GM18511 (cell line): Measurements from ENCODE around the gene C16orf90.
"Not testable (repeated sequence)": the region's sequence is repeated elsewhere in the genome, so short reads cannot be mapped to it uniquely, and the experiment has no call there.

Experiments
- ATAC-seq: cut with Tn5 transposase; IDR thresholded peaks from one replicate; pipeline ENCODE4 v1.9.1; 2021; ENCODE audit warnings: mild to moderate bottlenecking, moderate library complexity; ENCODE audit not compliant: unreplicated experiment

Gene C16orf90, protein sequence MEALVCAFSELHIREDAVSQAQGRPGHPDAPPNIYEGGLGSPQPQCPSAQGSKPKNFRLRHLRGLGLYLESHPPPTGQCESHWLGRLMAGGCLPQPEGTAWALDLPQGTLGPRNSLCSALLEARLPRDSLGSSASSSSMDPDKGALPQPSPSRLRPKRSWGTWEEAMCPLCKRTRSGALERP

DNA sequence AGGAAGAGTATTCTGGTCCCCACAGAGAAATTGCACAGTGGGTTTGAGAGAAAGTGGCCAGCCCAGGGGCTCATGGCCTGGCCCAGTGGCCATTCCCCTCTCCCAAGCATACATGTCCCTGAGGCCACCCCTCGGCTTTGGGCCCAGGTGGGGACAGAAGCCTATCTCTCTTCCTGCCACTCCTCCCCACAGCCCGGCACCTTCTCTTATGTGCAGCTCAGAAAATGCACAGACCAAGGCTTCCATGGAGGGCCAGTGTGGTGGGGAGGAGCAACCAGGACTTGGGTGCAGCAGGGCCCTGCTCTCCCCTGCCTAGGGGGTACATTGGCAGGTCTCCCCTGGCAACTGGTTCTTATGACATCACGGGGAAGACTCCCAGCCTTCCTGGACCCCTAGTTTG, at the start of gene C16orf90:
Gene C16orf90, minus strand, starts transcription at position 314 of the 400 bp plus-strand sequence. Its CDS starts 68 bp downstream, at position 246.
- ATAC-seq = no peak

DNA sequence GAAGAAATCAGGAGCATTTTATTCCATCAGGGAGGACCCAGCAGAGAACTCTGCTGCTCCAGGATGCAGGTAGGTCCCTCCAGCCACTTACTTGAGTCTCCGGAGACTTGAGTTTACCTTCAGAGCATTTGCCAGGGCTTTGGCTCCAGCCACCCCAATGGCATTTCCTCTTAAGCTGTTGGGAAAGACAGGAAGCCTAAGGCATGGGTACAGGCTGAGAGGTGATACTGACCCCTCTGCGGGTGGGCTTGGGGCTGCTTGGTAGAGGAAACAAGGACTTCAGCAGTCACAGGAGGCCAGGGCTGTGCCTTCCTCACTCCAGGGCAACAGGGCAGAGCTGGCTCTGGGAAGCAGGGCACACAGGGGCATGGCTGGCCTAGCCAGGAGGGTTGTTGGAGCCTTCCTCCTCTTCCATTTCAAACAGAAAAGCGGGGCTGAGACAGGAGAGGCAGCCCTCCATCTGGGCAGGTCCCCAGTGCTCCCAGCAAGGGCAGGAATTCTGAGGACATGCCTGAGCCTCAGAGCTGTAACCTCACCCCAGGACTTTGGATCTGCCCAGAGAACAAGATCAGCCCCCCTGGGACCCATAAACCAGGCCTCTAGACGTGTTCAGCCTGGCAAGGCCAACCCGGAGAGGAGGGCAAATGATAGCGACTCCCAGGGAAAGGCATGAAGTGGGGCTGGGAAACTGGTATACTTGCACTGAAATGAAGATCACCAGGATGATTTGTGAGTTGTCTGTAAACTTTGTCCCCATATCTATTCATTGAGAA, 47.5 kb upstream of the C16orf90 start:
- ATAC-seq = no peak

DNA sequence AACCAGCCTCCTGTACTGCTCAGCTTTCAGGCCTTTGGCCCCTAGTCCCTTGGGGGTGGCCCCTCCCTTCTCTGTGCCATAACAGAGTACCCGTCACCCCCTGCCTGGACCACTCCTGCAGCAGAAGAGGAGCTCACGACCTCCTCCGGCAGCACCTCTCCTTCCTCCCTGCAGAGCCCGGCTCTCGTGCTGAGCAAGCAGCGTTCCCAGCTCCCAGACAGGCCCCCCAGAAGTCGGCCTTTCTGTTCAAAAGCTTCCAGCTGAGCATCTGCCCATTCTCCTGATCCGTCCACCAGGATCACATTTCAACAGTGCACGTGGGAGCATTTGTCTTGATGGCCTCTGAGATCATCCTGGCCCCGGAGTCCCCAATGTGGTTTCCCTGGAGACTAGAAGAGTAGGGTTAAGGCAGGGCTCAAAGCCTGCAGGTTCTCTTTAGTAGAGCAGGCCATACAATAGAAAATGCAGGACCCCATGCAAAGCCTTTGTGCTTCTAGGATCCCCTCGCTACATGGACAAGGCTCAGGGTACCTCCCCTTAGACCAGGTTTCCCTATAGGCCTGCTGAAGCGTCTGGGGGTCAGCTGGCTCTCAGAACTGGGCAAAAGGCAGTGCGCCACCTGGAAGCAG, 46.4 kb upstream of the C16orf90 start:
- ATAC-seq = no peak

DNA sequence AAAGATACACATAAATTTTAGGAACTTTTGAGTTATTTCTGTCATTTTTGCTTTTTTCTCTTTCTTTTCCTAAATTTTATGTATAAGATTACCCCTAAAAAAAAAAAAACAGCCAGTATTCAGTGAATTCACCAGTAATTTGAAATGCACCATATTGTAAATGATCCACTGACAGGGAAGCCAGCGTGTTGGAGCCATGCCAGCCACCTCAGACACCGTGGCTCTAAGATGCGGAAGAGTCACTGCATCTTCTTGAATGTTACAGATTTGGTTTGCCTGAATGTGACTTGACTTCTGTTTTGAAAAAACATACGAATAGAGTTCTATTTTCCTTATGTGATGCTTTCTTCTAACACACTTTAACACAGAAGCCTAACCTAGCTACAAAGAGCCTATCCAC, 42.9 kb upstream of the C16orf90 start:
- no peak for ATAC-seq

DNA sequence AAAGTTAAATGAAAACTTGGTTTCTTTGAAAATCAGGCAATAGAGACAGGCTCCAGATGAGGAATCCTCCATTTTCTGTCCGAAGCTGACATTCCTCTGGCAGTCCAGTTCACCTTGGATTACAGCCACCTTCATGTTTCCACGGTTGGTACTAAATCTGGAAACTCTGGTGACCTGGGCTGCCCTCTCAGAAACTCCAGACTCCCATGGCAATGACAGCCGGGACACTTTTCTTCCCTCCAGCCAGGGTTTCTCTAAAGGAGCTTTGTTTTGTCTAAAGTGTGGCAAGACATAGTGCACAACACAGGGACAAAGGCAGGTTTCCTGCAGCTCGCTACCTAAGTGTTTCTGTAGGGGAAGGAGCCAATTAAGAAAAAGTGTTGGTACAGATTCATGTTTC, 41.6 kb upstream of the C16orf90 start:
- ATAC-seq = no peak

DNA sequence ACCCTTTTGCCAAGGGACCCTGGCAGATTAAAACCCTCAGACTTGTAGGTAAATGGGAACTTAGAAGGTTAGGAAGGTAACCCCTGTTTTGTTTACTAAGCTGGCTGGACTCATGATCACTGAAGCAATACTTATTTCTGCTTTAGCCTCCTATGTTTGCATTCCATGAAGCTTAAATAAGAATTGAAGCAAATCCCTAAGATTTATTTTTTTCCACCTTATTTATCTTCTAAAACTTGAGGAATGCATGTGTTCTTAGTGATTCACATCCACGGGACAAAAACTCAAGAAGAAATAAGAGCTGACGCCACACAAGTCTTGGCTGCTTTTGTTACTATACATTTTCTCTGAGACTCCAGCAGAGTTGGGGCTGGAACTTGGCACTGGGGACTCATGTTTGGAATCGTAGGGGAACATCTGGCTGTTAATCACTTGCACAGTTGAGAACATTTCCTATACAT, 41.0 kb upstream of the C16orf90 start:
- no peak for ATAC-seq

DNA sequence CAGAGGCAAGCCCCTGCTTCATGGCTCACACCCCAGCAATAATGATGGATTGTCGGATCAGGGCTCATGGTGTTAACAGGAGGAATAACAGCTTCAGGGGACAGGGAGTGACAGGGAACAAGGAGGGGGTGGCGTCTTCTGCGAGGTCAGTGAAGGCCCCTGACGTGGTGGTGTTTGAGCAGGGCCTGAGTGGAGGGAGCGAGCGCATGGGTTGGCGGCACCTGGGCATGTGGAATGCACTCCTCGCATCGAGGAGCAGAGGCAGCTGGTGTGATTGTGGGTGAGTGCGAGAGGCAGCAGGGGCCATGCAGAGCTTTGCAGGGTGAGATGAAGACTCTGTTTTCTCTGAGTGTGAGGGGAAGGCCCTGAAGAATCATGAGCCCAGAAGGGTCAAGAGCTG, 38.8 kb upstream of the C16orf90 start:
- no peak for ATAC-seq

DNA sequence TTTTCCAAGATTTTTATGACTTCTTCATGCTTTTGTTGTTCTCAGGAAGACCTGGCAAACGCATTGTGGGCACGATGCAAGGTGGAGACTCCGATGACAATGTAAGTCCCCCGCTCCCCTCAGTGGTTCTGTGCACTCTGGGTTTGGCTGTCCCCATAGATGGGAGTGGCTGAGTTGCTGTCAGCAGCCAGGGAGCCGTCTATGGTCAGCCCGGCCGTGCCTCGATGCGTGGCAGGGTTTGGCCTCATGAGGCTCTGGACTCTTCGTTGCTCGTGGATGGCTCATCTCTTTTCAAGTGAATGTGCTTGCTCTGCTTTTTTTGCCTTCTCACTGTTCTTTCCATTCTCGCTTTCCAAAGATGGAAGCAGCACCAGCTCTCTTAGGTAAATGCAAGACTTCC, 37.5 kb upstream of the C16orf90 start:
- no peak for ATAC-seq

DNA sequence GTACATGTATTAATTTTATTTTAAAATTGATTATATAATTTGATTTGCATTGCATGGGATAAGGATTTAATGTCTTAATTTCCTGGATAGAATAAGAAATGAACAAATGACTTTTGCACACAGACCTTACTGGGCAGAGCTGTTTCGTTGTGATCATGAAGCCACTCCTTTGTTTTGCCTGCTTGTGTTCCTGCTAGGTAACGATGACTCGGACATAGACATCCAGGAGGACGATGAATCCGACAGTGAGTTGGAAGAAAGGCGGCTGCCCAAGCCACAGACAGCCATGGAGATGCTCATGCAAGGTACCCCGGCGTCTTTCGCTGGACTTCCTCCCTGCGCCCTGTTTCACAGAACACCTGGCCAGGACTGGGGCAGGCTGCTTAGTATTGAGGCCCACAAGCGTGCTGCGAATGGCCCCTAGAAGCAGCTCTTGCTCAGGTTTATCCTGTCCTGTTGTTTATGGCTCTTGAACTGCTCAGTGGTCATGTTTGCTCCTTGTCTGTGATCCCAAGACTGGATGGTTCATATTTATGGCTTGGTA, 35.2 kb upstream of the C16orf90 start:
- no peak for ATAC-seq

DNA sequence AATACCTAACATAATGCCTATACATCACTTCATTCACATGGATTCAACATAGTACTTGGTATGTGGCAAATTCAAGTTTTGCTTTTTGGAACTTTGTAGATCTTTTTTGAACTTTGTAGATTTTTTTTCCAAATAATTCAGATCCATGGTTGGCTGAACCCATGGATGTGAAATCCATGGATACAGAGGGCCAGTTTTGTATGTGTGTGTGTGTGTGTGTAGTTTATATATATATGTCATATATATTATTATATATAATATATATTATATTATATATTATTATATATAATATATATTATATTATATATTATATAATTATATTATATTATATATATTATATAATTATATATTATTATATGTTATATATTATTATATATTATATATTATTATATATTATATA, 33.9 kb upstream of the C16orf90 start:
- no peak for ATAC-seq

DNA sequence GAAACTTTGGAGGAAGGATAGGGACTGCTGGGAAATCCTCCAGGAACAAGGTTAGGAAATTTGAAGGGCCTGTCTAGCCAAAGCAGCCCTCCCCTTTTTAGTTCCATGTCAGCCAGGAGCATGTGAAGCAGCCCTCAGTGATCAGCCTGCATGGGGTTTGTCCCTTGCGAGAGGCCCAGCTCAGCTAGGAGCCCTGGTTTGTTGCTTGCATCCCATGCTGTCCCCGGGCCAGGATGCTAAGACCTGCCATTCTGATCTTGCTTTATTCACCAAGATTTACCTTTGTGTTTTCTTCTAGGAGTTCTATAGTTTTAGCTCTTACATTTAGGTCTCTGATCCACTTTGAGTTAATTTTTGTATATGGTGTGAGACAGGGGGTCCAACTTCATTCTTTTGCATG, 33.1 kb upstream of the C16orf90 start:
- ATAC-seq = no peak

DNA sequence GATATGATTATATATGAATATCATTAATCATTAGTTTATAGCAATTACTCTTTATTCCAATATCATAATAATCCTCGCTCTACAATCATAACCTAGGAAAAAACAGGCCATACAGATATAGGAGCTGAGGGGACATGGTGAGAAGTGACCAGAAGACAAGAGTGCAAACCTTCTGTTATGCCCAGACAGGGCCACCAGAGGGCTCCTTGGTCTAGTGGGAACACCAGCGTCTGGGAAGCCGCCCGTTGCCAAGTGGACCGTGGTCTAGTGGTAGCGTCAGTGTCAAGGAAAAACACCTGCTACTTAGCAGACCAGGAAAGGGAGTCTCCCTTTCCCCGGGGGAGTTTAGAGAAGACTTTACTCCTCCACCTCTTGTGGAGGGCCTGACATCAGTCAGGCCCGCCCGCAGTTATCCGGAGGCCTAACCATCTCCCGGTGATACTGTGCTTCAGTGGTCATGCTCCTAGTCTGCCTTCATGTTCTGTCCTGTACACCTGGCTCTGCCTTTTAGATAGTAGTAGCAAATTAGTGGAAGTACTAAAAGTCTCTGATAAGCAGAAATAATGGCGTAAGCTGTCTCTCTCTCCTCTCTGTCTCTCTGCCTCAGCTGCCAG, 32.0 kb upstream of the C16orf90 start:
- ATAC-seq = not testable (repeated sequence)

DNA sequence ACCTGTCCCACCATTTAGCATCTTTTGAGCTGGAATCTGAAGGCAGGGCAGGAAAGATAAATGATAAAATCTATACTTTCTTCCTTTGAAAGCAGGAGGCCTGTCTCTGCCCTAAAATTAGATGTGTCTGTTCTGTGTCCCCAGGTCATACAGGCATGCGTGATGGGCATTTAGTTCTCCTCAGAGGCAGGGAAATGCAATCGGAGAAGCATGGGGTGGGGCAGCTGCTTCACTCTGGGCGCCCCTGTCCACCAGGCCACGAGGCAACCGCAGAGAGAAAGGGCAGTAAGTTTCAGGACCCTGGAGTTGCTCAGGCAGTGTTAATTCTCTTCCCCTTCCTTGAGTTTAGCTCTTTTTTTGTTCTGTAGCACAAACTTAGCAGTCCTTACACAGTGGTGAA, 30.7 kb upstream of the C16orf90 start:
- no peak for ATAC-seq

DNA sequence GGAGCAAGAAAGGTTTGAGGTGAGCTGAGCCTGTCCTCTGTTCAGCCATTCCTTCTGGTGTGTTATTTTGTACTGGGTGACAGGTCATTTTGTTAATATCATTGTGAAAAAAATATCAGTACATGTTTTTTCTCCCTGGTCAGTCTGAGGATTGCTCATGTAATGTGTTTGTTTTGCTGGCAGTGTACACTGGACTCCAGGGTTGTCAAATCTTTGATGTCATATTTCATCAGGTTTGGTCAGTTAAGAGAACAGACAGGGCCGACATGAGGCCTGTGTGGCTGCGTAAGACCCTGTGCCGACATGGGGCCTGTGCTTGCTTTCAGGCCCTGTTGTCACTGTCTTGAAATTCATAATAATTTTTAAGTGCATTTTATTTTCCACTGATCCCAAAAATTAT, 28.0 kb upstream of the C16orf90 start:
- ATAC-seq = no peak

DNA sequence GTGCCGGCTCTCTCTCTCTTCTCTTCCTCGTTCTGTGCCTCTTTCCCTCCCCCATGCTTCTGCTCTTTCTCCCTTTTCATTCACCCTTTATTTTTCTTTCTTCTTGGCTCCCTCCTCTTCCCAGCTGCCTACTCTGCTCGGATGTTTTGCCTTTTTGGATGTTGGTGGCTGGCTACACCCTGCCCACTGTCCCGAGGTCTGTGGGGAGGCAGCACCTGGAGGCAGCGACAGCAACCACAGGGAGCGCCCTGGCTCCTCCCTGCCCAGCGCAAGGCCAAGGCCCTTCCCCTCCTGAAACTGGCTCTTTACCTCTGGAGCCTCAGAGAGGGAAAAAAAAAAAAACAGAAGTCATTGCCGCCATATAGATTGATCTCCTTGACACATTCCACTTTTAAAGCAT, 25.6 kb upstream of the C16orf90 start:
- no peak for ATAC-seq

DNA sequence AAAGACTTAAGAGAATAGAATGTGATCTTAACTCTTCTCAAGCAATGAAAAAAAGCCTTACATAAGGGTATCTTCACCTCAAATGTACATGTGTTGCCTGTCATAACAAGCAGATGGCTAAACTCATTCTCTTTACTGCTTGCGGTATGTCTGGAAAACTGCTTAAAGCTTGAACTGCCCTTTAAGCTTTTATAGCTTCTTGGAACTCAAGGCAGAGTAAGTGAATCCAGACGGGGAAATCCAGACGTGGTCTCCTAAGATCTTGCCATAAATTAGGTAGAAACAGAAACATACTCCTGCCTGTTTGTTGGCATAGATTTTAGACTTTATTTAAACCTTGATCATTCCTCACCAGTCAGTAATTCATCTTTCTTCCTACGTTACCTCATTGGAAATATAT, 25.1 kb upstream of the C16orf90 start:
- ATAC-seq = no peak

DNA sequence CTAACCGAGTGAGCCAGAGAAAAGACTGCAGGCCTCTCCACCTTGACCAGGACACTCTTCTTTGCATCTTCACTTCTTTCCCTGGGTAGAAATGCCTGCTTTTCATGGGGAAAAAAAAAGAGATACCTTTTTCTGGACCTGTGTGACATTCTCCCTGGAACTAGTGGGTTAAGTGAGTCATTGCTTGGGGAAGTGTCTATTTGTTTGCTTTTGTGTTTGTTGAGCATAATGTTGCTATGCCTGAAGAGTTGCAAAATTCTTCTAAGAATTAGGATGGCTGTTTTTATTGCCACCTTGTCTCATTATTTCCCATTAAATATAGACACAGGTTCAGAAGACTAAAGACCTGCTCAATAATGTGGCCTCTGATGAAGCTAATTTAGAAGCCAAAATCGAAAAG, 24.3 kb upstream of the C16orf90 start:
- ATAC-seq = no peak

DNA sequence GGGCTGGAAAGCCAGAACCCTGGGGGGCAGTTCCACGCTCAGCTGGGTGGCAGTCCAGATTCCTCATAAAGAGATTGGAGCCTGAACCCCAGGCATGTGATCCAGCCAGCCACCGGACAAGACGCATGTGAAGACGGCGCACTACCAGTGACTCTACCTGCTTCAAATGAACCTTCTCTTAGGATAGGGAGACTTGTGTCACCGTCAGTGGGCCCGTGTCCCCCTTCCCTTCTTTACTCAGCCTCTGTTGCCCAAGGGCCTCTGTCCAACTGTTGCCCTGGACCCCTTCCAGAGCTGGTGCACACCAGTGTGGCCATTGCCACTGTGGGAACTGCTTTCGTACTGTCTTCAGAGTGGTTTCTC, 23.7 kb upstream of the C16orf90 start:
- ATAC-seq = no peak

DNA sequence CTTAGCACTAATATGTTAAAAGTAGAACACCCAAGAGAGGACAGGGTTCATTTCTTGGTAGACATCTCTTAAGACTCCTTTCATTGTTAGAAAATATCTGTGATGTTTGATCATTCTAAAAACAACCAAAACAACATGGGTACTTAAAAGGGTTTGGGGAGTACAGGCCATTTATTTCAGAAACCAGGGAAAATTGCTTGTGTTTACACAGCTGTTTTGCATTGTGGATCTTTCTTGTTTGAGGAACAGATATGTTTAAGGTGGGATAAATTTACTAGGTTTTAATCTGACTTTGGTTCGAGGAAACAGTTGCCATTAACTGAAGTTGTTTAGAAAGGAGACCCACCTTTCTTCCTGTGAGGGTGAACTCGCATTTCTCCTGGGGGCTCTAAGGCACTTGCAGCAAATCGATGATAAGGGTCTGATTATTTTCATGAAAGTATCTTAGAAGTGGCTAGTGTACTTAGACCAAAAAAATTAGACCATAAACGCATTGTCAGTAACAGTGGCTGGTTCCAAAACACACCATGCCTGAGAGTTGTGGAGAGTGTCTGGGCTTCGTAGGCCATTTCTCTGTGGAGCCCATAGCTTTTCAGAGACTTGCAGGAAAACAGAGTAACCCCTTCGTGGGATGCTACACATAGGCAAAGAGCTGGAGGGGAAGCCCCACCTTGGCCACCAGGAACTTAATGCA, 23.1 kb upstream of the C16orf90 start:
- ATAC-seq = no peak

DNA sequence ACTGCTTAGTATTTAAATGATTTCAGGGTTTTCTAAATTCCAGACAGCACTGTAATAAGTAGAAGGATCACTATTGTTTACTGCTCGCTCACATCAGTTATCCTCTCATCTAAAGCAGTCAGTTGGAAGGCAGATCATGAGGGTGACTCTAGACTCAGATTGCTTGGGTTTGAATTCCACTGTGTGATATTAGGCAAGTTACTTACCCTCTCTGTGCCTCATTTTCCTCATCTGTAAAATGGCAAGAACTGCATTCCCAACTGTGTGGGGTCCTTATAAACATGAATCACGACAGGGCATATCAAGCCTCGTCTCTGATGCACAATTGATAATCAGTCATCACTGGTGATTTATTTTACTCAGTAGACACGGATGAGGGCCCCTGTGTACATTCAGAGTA, 20.6 kb upstream of the C16orf90 start:
- ATAC-seq = no peak

DNA sequence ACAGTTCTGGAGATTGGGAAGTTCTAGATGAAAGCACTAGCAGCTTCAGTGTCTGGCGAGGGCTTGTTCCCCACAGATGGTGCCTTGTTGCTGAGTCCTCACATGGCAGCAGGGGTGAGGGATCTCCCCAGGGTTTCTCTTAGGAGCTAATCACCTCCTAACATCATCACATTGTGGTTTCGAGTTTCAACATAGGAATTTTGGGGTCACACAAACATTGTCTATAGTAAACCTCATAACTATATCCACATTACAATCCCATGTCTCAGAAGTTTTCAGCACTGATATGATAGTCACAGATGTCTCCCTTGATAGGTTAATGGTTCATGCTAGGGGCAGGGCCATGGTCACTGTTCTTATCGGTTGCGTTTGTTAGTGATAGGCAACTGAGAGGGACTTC, 19.3 kb upstream of the C16orf90 start:
- no peak for ATAC-seq
